GM12892 (cell line): ENCODE results near the gene METAP2.

Experiments used
- POLR2A ChIP-seq: IDR thresholded peaks from 2 replicates; pipeline ENCODE4 v1.6.1; 2011; ENCODE audit warnings: low read depth, low read length, control low read depth
- TAF1 ChIP-seq: IDR thresholded peaks from 2 replicates; pipeline ENCODE4 v1.6.1; 2011; ENCODE audit warnings: low read depth, mild to moderate bottlenecking, control low read depth, low read length, borderline replicate concordance

DNA sequence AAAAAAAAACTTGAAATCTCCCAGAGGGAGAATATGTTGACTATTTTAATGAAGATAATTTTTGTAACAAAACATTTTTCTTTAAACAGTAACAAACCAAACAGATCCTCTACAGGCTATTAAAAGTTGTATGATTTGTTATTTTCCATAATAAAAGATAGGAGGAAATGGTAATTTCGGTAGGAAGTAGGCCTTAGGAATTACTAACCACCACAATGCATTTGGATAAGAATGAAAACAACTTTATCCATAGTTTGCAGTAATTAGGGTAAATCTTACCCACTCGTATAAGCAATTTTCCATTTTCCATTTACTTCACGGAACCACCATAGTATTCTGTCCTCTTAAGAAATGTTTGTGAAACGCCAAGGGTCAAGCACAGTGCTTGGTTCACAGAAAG lies 71.4 kb downstream of the METAP2 start:
- TF ChIP-seq POLR2A (no peak), TAF1 (no peak)
